Measurements from ENCODE around the gene ABCG1. TPM values are rescaled to one million over a fixed set of nuclear protein-coding genes. Genes with fewer than 3 reads are reported as not detected.

ABCG1 gene
- total and polyA plus RNA-seq, 11 donors: 3.3 to 25.3 (median 13.5) TPM

DNA sequence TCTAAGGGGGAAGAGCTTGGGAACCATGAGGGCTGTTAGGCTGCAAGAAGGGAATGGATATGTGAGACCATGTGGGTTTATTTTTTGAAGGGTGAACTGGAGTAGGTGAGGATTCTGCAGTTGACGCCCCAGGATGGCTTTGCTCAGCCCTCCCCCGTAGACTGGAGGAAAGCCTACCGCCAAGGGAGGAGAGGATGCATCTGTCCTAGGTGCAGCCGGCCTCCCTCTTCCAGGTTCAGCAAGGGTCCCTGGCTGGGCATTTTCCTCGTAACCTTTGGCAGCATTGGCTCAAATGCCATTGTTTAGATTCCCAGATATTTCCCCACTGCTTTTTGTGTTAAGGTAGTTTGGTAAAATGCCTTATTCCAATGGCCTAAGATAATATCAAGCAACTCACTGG, 79.7 kb downstream of the ABCG1 start:
- intact Hi-C loops (cut with DNase I): loop anchor here in 1 of 10 donors (5.0 kb wide), 1 partner anchor 36 kb away; no protein-coding TSS in a partner anchor
- no peaks in the 10 kb centered on the region for H3K27me3 ChIP-seq
- no peak for DNase-seq

DNA sequence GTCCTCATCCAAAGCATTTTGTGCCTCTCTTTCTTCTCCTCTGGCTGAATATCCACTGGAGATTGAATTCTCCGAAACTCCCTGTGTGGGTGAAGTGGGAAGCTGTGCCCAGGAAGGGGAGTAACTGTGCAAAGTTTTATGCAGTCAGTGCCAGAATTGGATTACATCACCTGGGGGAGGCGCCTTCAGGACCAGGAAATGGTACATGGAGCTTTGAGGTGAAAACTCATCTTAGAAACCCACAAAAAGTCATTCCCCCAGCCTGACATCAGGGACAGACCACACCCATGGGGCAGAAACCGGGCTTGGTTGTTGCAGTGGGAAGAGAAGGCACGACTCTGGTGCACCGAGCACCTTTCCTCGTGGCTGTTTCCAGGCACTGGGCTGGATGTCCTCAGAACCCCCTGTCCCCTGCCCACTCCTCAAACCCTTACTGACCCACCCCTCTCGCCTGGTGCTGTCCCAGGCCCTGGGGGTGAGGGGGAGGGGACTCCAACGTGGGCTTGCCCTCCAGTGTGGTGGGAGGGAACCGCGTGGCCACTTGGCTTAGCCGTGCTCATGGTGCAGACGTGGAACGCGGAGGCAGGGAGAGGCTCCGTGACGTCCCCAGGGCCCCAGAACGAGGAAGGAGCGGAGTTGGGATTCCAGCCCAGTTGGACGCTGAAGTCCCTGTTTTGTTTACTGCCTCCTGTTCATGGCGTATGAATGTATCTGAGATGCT, 80.5 kb downstream of the ABCG1 start:
- H3K36me3 ChIP-seq: peaks cover 0 to 23% (median 9%) of the 10 kb centered on the region in 9 donors
- no peaks in the 10 kb centered on the region for H3K27me3 ChIP-seq
- ATAC-seq (peak in 3 of 4 donors; percentile 25 to 78 (median 41)), DNase-seq (peak in 4 of 5 donors; percentile 34 to 67 (median 49))
- intact Hi-C loops (cut with DNase I): loop anchor here in 3 of 10 donors (5.0 to 10.0 kb wide), 4 partner anchors 37 to 137 kb away; no protein-coding TSS in a partner anchor
- H3K27ac ChIP-seq: peak overlapping the region in 11 of 12 donors; percentile 31 to 90 (median 62)
- H3K4me3 ChIP-seq: no peak overlapping the region
- peaks cover 0 to 41% (median 19%) of the 10 kb centered on the region in 12 donors for H3K4me1 ChIP-seq
- TF ChIP-seq CTCF (IDR thresholded peaks at IDR 0.05) (no peak), POLR2A (IDR thresholded peaks at IDR 0.05) (no peak)
- 46 to 64% (median 59%) methylated on average over 17 to 20 of the region's 20 CpGs for WGBS, 4 donors
- no peaks in the 10 kb centered on the region for H3K9me3 ChIP-seq

More for the DNA sequence above, 79.7 kb downstream of the ABCG1 start:
- TF ChIP-seq CTCF (IDR thresholded peaks at IDR 0.05) (no peak), POLR2A (IDR thresholded peaks at IDR 0.05) (no peak)
- Histone ChIP-seq H3K4me3 (no peak overlapping the region), H3K27ac (peak overlapping the region in 6 of 12 donors; percentile 53 to 90 (median 75)), H3K4me1 (peaks cover 0 to 41% (median 19%) of the 10 kb centered on the region in 12 donors), H3K9me3 (no peaks in the 10 kb centered on the region), H3K36me3 (peaks cover 0 to 24% (median 9%) of the 10 kb centered on the region in 9 donors)
- 64 to 80% (median 70%) methylated on average over 5 of the region's 5 CpGs for WGBS, 4 donors
- no peak for ATAC-seq

GRCh38 chr21:42300045-42300583, 81.2 kb downstream of the ABCG1 start:
- no peak for ATAC-seq
- peak in 1 of 5 donors; percentile 14 for DNase-seq
- no peak for TF ChIP-seq CTCF (IDR thresholded peaks at IDR 0.05)
- TF ChIP-seq POLR2A (IDR thresholded peaks at IDR 0.05): no peak
- H3K9me3 ChIP-seq: no peaks in the 10 kb centered on the region
- peak overlapping the region in 9 of 12 donors; percentile 31 to 90 (median 73) for H3K27ac ChIP-seq
- peaks cover 0 to 41% (median 19%) of the 10 kb centered on the region in 12 donors for H3K4me1 ChIP-seq
- 76 to 95% (median 79%) methylated on average over 3 to 7 of the region's 7 CpGs for WGBS, 4 donors
- H3K27me3 ChIP-seq: no peaks in the 10 kb centered on the region
- peaks cover 0 to 18% (median 5%) of the 10 kb centered on the region in 9 donors for H3K36me3 ChIP-seq
- no peak overlapping the region for H3K4me3 ChIP-seq
- intact Hi-C loops (cut with DNase I): loop anchor here in 3 of 10 donors (5.0 to 10.0 kb wide), 3 partner anchors 65 to 138 kb away; no protein-coding TSS in a partner anchor

- peaks cover 0 to 13% (median 4%) of the 10 kb centered on the region in 9 donors for H3K36me3 ChIP-seq
- H3K9me3 ChIP-seq: no peaks in the 10 kb centered on the region
- no peak for ATAC-seq
- intact Hi-C loops (cut with DNase I): loop anchor here in 3 of 10 donors (5.0 to 10.0 kb wide), 3 partner anchors 66 to 139 kb away; no protein-coding TSS in a partner anchor
- H3K4me1 ChIP-seq: peaks cover 0 to 41% (median 19%) of the 10 kb centered on the region in 12 donors
- no peaks in the 10 kb centered on the region for H3K27me3 ChIP-seq
- peak overlapping the region in 10 of 12 donors; percentile 69 to 90 (median 76) for H3K27ac ChIP-seq
- TF ChIP-seq CTCF (IDR thresholded peaks at IDR 0.05) (no peak), POLR2A (IDR thresholded peaks at IDR 0.05) (no peak)
- DNase-seq: peak in 1 of 5 donors; percentile 17
- 88 to 95% (median 91%) methylated on average over 9 of the region's 9 CpGs for WGBS, 4 donors
- no peak overlapping the region for H3K4me3 ChIP-seq
Measured at GRCh38 chr21:42300956-42301355, 82.0 kb downstream of the ABCG1 start.

All from heart left ventricle (tissue), 16 donors.